Osteocyte (in vitro differentiated cells): ENCODE results near the gene FAM171A2. TPM values are rescaled to one million over a fixed set of nuclear protein-coding genes. Genes with fewer than 3 reads are reported as not detected.

Experiments
- DNase-seq: peaks from one replicate; pipeline ENCODE4 v3.0.0; 2021; ENCODE audit warnings: mixed read lengths; ENCODE audit not compliant: unreplicated experiment; ENCODE audit errors: extremely low spot score
- H3K27ac Mint-ChIP-seq: one replicate; pipeline ENCODE4 v1.8.0; 2021; ENCODE audit warnings: mild to moderate bottlenecking, mixed read lengths; ENCODE audit not compliant: unreplicated experiment
- H3K27me3 Mint-ChIP-seq: one replicate; pipeline ENCODE4 v1.8.0; 2021; ENCODE audit warnings: mixed read lengths; ENCODE audit not compliant: unreplicated experiment
- H3K36me3 Mint-ChIP-seq: one replicate; pipeline ENCODE4 v1.8.0; 2021; ENCODE audit warnings: mixed read lengths; ENCODE audit not compliant: unreplicated experiment
- H3K4me1 Mint-ChIP-seq: one replicate; pipeline ENCODE4 v1.8.0; 2021; ENCODE audit warnings: mixed read lengths; ENCODE audit not compliant: unreplicated experiment
- H3K4me3 Mint-ChIP-seq: one replicate; pipeline ENCODE4 v1.8.0; 2021; ENCODE audit warnings: mild to moderate bottlenecking, moderate library complexity, mixed read lengths; ENCODE audit not compliant: unreplicated experiment
- H3K9me3 Mint-ChIP-seq: one replicate; pipeline ENCODE4 v1.8.0; 2021; ENCODE audit warnings: mixed read lengths; ENCODE audit not compliant: unreplicated experiment
- CTCF ChIP-seq: fragments of 200-600 bp; sonication (generic); IDR thresholded peaks from 2 replicates; pipeline ENCODE4 v1.5.0; 2021; ENCODE audit warnings: antibody characterized with exemption, mild to moderate bottlenecking, moderate library complexity
- total RNA-seq: library from RNA; stranded (reverse); gene quantifications from 2 replicates; pipeline ENCODE4 v1.2.1, GENCODE V29; 2021

The FAM171A2 gene
- total RNA-seq, 1 donor from 2014 or later = 26.9 TPM

- TF ChIP-seq CTCF = no peak
- no peaks in the 10 kb centered on the region for H3K36me3 Mint-ChIP-seq
- peaks cover 5% of the 10 kb centered on the region for H3K4me1 Mint-ChIP-seq
- H3K4me3 Mint-ChIP-seq = peak overlapping the region; percentile 38
- peaks cover 34% of the 10 kb centered on the region for H3K27me3 Mint-ChIP-seq
- no peak overlapping the region for H3K27ac Mint-ChIP-seq
- H3K9me3 Mint-ChIP-seq = no peaks in the 10 kb centered on the region
- DNase-seq = no peak
Measured at GRCh38 chr17:44308865-44309264, 54.8 kb downstream of the FAM171A2 start.

GRCh38 chr17:44308320-44308818 lies 55.3 kb downstream of the FAM171A2 start, which contains the start of gene RUNDC3A:
Gene RUNDC3A, plus strand, starts transcription at chr17:44308601. Its CDS starts 232 bp downstream, at chr17:44308833.
- peaks cover 5% of the 10 kb centered on the region for H3K4me1 Mint-ChIP-seq
- H3K4me3 Mint-ChIP-seq = peak within 1 kb of the TSS; percentile 63
- peak; percentile 95 for DNase-seq
- no peak for TF ChIP-seq CTCF
- no peak within 1 kb of the TSS for H3K27ac Mint-ChIP-seq
- peaks cover 34% of the 10 kb centered on the region for H3K27me3 Mint-ChIP-seq
- H3K9me3 Mint-ChIP-seq = no peaks in the 10 kb centered on the region
- no peaks in the 10 kb centered on the region for H3K36me3 Mint-ChIP-seq

- Mint-ChIP-seq H3K27me3 (peaks cover 35% of the 10 kb centered on the region), H3K27ac (no peak overlapping the region)
- DNase-seq = no peak
Measured at GRCh38 chr17:44307387-44308186, 56.1 kb downstream of the FAM171A2 start.

GRCh38 chr17:44304651-44305050 lies 59.0 kb downstream of the FAM171A2 start:
- peaks cover 48% of the 10 kb centered on the region for H3K27me3 Mint-ChIP-seq
- no peak for DNase-seq
- no peaks in the 10 kb centered on the region for H3K9me3 Mint-ChIP-seq
- no peak for TF ChIP-seq CTCF
- H3K27ac Mint-ChIP-seq = no peak overlapping the region
- no peak overlapping the region for H3K4me3 Mint-ChIP-seq
- no peaks in the 10 kb centered on the region for H3K36me3 Mint-ChIP-seq
- peaks cover 5% of the 10 kb centered on the region for H3K4me1 Mint-ChIP-seq

More at GRCh38 chr17:44307387-44308186, 56.1 kb downstream of the FAM171A2 start:
- Mint-ChIP-seq H3K4me1 (peaks cover 5% of the 10 kb centered on the region), H3K36me3 (no peaks in the 10 kb centered on the region), H3K9me3 (no peaks in the 10 kb centered on the region), H3K4me3 (peak overlapping the region; percentile 60)
- no peak for TF ChIP-seq CTCF

Other genes with a start within 250 kb of the FAM171A2 start
- gene HDAC5, start 240.2 kb downstream of the FAM171A2 start, total RNA-seq = 42.0 and 44.4 TPM in 2 replicates
- gene HROB, start 221.9 kb downstream of the FAM171A2 start, total RNA-seq = 2.2 and 2.3 TPM in 2 replicates
- not detected in 2 replicates for gene ASB16, start 193.1 kb downstream of the FAM171A2 start, total RNA-seq
- gene TMUB2, start 176.9 kb downstream of the FAM171A2 start, total RNA-seq = 39.3 and 41.3 TPM in 2 replicates
- 86.2 and 89.0 TPM in 2 replicates for gene ATXN7L3, start 164.0 kb downstream of the FAM171A2 start, total RNA-seq
- gene UBTF, start 144.2 kb downstream of the FAM171A2 start, total RNA-seq = 96.9 and 99.0 TPM in 2 replicates
- gene SLC4A1, start 95.7 kb downstream of the FAM171A2 start, total RNA-seq = not detected in 2 replicates
- gene RUNDC3A, start 55.3 kb downstream of the FAM171A2 start, total RNA-seq = 0.38 and 0.60 TPM in 2 replicates
- 109 and 122 TPM in 2 replicates for gene SLC25A39, start 39.0 kb downstream of the FAM171A2 start, total RNA-seq
- gene GRN, start 18.6 kb downstream of the FAM171A2 start, total RNA-seq = 574 and 620 TPM in 2 replicates
- 0.81 and 0.86 TPM in 2 replicates for gene ITGA2B, start 25.8 kb upstream of the FAM171A2 start, total RNA-seq
- 52.6 and 57.1 TPM in 2 replicates for gene GPATCH8, start 139.6 kb upstream of the FAM171A2 start, total RNA-seq
- gene FZD2, start 193.6 kb upstream of the FAM171A2 start, total RNA-seq = 203 and 207 TPM in 2 replicates